NCI-H510A treated with DMSO at 0.1 percent for 48 hours (cell line): Measurements from ENCODE around the gene PLEKHB2.
"Not testable (repeated sequence)": the region's sequence is repeated elsewhere in the genome, so short reads cannot be mapped to it uniquely, and the experiment has no call there.

Experiments used
- DNase-seq: peaks from one replicate; lab custom pipeline; 2025; lab: John Stamatoyannopoulos, UW

The PLEKHB2 gene

GRCh38 chr2:131093696-131094462 lies 11.3 kb upstream of the PLEKHB2 start:
- DNase-seq = peak; percentile 87

GRCh38 chr2:131094463-131095281 lies 10.5 kb upstream of the PLEKHB2 start:
- peak; percentile 9 for DNase-seq

- DNase-seq = no peak
Measured at GRCh38 chr2:131103165-131103564, 2.0 kb upstream of the PLEKHB2 start.

GRCh38 chr2:131104487-131105155 lies 515 bp upstream of the PLEKHB2 start:
- peak; percentile 89 for DNase-seq

- peak; percentile 40 for DNase-seq
Measured at GRCh38 chr2:131105950-131106801, 1.0 kb downstream of the PLEKHB2 start.

GRCh38 chr2:131112529-131112928 lies 7.4 kb downstream of the PLEKHB2 start:
- no peak for DNase-seq

- DNase-seq = no peak
Measured at GRCh38 chr2:131113566-131114227, 8.6 kb downstream of the PLEKHB2 start.

- DNase-seq = not testable (repeated sequence)
Measured at GRCh38 chr2:131114950-131115349, 9.8 kb downstream of the PLEKHB2 start.

- no peak for DNase-seq
Measured at GRCh38 chr2:131115752-131116151, 10.6 kb downstream of the PLEKHB2 start.

- no peak for DNase-seq
Measured at GRCh38 chr2:131120815-131121317, 15.7 kb downstream of the PLEKHB2 start.

- no peak for DNase-seq
Measured at GRCh38 chr2:131121464-131121863, 16.3 kb downstream of the PLEKHB2 start.

- DNase-seq = no peak
Measured at GRCh38 chr2:131122496-131122895, 17.4 kb downstream of the PLEKHB2 start.

GRCh38 chr2:131123192-131123591 lies 18.1 kb downstream of the PLEKHB2 start:
- DNase-seq = no peak

GRCh38 chr2:131125195-131125757 lies 20.1 kb downstream of the PLEKHB2 start:
- DNase-seq = no peak

GRCh38 chr2:131126436-131126835 lies 21.3 kb downstream of the PLEKHB2 start:
- DNase-seq = no peak

- no peak for DNase-seq
Measured at GRCh38 chr2:131127076-131127475, 21.9 kb downstream of the PLEKHB2 start.

- DNase-seq = no peak
Measured at GRCh38 chr2:131127981-131128380, 22.8 kb downstream of the PLEKHB2 start.

GRCh38 chr2:131130298-131130596 lies 25.1 kb downstream of the PLEKHB2 start:
- DNase-seq = no peak

GRCh38 chr2:131132729-131133128 lies 27.6 kb downstream of the PLEKHB2 start:
- no peak for DNase-seq

GRCh38 chr2:131140581-131140980 lies 35.4 kb downstream of the PLEKHB2 start:
- DNase-seq = no peak

GRCh38 chr2:131142849-131143248 lies 37.7 kb downstream of the PLEKHB2 start:
- DNase-seq = no peak
